Measurements from ENCODE around the gene DYNLL1.
"Not testable (repeated sequence)": the region's sequence is repeated elsewhere in the genome, so short reads cannot be mapped to it uniquely, and the experiment has no call there.

DYNLL1 gene

GRCh38 chr12:120515496-120515895 lies 19.6 kb downstream of the DYNLL1 start:
- no peak for DNase-seq (ENCODE audit: low read depth)

- DNase-seq (ENCODE audit: low read depth), result not testable (repeated sequence)
These were observed 23.4 kb downstream of the DYNLL1 start for GRCh38 chr12:120519324-120519723.

- DNase-seq (ENCODE audit: low read depth), result no peak
These were observed 26.7 kb downstream of the DYNLL1 start for GRCh38 chr12:120522568-120522967.

- DNase-seq (ENCODE audit: low read depth), result peak; percentile 80
These were observed 33.1 kb downstream of the DYNLL1 start, which contains the start of gene COQ5 for GRCh38 chr12:120528861-120529525. COQ5 (minus strand) TSS chr12:120529158; CDS start chr12:120529141, 17 bp downstream.

GRCh38 chr12:120529641-120530417 lies 33.9 kb downstream of the DYNLL1 start:
- DNase-seq (ENCODE audit: low read depth), result no peak

- not testable (repeated sequence) for DNase-seq (ENCODE audit: low read depth)
These were observed 34.5 kb downstream of the DYNLL1 start for GRCh38 chr12:120530418-120530761.

- DNase-seq (ENCODE audit: low read depth), result no peak
These were observed 36.9 kb downstream of the DYNLL1 start for GRCh38 chr12:120532701-120533238.

GRCh38 chr12:120534203-120534702 lies 38.3 kb downstream of the DYNLL1 start, which contains the start of gene RNF10:
RNF10 (plus strand) TSS chr12:120534356; CDS start chr12:120534812, 456 bp downstream.
- peak; percentile 59 for DNase-seq (ENCODE audit: low read depth)

- DNase-seq (ENCODE audit: low read depth), result peak; percentile 27
These were observed 39.1 kb downstream of the DYNLL1 start for GRCh38 chr12:120534703-120535655.

- peak; percentile 8 for DNase-seq (ENCODE audit: low read depth)
These were observed 40.3 kb downstream of the DYNLL1 start for GRCh38 chr12:120536064-120536791.

- DNase-seq (ENCODE audit: low read depth), result no peak
These were observed 41.9 kb downstream of the DYNLL1 start for GRCh38 chr12:120537856-120538220.

GRCh38 chr12:120538281-120539156 lies 42.6 kb downstream of the DYNLL1 start:
- no peak for DNase-seq (ENCODE audit: low read depth)

GRCh38 chr12:120539303-120539702 lies 43.4 kb downstream of the DYNLL1 start:
- no peak for DNase-seq (ENCODE audit: low read depth)

GRCh38 chr12:120540445-120540844 lies 44.5 kb downstream of the DYNLL1 start:
- no peak for DNase-seq (ENCODE audit: low read depth)

- DNase-seq (ENCODE audit: low read depth), result no peak
These were observed 46.3 kb downstream of the DYNLL1 start for GRCh38 chr12:120542166-120542565.

GRCh38 chr12:120544691-120545090 lies 48.8 kb downstream of the DYNLL1 start:
- DNase-seq (ENCODE audit: low read depth), result no peak

GRCh38 chr12:120546050-120546386 lies 50.1 kb downstream of the DYNLL1 start:
- DNase-seq (ENCODE audit: low read depth), result no peak
